Measurements from ENCODE around the gene CDKN1C. TPM values are rescaled to one million over a fixed set of nuclear protein-coding genes. Genes with fewer than 3 reads are reported as not detected.

CDKN1C gene
- total and polyA plus RNA-seq, 4 donors, result 2.6 to 10.2 (median 3.5) TPM

DNA sequence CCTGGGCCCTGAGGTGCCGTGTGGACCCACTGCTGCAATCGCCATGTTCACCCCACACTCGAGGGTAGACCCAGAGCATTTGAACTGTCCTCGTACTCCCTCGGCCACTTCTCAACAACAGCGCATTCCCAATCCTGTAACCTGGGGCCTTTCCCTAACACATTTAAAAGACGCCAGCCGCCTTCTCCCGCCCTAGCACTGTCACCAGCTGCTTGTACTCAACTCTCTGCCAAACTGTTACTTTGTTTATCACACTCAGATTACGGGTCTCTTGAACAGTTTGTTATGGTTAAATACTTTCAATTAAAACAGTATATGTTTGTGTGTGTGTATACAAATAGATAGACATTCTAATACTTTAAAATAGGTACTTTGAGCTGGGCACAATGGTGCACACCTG, 20.7 kb downstream of the CDKN1C start:
- TF ChIP-seq NR2F2 (IDR thresholded peaks at IDR 0.05) (no peak), EGR1 (IDR thresholded peaks at IDR 0.05; ENCODE audit: low read depth in 2 of 2) (no peak), TAF1 (conservative IDR thresholded peaks at IDR 0.05) (no peak), HNF4G (IDR thresholded peaks at IDR 0.05) (no peak), JUND (IDR thresholded peaks at IDR 0.05) (no peak), FOXA1 (IDR thresholded peaks at IDR 0.05) (no peak), SP1 (IDR thresholded peaks at IDR 0.05) (no peak), FOXA2 (IDR thresholded peaks at IDR 0.05) (no peak), YY1 (IDR thresholded peaks at IDR 0.05) (no peak), HNF4A (conservative IDR thresholded peaks at IDR 0.05) (no peak), RXRA (IDR thresholded peaks at IDR 0.05) (no peak), RAD21 (IDR thresholded peaks at IDR 0.05) (no peak)
- TF ChIP-seq, protein P1, sequence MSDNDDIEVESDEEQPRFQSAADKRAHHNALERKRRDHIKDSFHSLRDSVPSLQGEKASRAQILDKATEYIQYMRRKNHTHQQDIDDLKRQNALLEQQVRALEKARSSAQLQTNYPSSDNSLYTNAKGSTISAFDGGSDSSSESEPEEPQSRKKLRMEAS (IDR thresholded peaks at IDR 0.05), result no peak
- TF ChIP-seq, protein P2, sequence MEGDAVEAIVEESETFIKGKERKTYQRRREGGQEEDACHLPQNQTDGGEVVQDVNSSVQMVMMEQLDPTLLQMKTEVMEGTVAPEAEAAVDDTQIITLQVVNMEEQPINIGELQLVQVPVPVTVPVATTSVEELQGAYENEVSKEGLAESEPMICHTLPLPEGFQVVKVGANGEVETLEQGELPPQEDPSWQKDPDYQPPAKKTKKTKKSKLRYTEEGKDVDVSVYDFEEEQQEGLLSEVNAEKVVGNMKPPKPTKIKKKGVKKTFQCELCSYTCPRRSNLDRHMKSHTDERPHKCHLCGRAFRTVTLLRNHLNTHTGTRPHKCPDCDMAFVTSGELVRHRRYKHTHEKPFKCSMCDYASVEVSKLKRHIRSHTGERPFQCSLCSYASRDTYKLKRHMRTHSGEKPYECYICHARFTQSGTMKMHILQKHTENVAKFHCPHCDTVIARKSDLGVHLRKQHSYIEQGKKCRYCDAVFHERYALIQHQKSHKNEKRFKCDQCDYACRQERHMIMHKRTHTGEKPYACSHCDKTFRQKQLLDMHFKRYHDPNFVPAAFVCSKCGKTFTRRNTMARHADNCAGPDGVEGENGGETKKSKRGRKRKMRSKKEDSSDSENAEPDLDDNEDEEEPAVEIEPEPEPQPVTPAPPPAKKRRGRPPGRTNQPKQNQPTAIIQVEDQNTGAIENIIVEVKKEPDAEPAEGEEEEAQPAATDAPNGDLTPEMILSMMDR (IDR thresholded peaks at IDR 0.05; ENCODE audit: low read depth, low read length, missing input control), result no peak
- TF ChIP-seq, protein P3, sequence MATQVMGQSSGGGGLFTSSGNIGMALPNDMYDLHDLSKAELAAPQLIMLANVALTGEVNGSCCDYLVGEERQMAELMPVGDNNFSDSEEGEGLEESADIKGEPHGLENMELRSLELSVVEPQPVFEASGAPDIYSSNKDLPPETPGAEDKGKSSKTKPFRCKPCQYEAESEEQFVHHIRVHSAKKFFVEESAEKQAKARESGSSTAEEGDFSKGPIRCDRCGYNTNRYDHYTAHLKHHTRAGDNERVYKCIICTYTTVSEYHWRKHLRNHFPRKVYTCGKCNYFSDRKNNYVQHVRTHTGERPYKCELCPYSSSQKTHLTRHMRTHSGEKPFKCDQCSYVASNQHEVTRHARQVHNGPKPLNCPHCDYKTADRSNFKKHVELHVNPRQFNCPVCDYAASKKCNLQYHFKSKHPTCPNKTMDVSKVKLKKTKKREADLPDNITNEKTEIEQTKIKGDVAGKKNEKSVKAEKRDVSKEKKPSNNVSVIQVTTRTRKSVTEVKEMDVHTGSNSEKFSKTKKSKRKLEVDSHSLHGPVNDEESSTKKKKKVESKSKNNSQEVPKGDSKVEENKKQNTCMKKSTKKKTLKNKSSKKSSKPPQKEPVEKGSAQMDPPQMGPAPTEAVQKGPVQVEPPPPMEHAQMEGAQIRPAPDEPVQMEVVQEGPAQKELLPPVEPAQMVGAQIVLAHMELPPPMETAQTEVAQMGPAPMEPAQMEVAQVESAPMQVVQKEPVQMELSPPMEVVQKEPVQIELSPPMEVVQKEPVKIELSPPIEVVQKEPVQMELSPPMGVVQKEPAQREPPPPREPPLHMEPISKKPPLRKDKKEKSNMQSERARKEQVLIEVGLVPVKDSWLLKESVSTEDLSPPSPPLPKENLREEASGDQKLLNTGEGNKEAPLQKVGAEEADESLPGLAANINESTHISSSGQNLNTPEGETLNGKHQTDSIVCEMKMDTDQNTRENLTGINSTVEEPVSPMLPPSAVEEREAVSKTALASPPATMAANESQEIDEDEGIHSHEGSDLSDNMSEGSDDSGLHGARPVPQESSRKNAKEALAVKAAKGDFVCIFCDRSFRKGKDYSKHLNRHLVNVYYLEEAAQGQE (IDR thresholded peaks at IDR 0.05), result no peak
- TF ChIP-seq, protein P4, sequence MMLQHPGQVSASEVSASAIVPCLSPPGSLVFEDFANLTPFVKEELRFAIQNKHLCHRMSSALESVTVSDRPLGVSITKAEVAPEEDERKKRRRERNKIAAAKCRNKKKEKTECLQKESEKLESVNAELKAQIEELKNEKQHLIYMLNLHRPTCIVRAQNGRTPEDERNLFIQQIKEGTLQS (IDR thresholded peaks at IDR 0.05), result no peak
- Histone ChIP-seq H3K9me3 (ENCODE audit: control insufficient read depth in 4 of 4, low read length in 3 of 4) (peaks cover 0 to 6% (median under 1%) of the 10 kb centered on the region in 4 donors), H3K9ac (ENCODE audit: low read depth in 1 of 2, low read length in 2 of 2) (no peak overlapping the region), H3K4me3 (ENCODE audit: low read depth in 1 of 3, low read length in 3 of 3) (no peak overlapping the region), H3K36me3 (ENCODE audit: control insufficient read depth in 4 of 4, insufficient read depth in 3 of 4, low read depth in 1 of 4, low read length in 3 of 4) (no peaks in the 10 kb centered on the region), H3K4me1 (ENCODE audit: control insufficient read depth in 4 of 4, insufficient read depth in 4 of 4, low read length in 3 of 4) (peaks cover 0 to 7% (median 1%) of the 10 kb centered on the region in 4 donors), H3K27me3 (ENCODE audit: control insufficient read depth in 4 of 4, insufficient read depth in 4 of 4, low read length in 3 of 4) (peaks cover 0 to 5% (median 2%) of the 10 kb centered on the region in 4 donors), H3K27ac (ENCODE audit: low read depth in 1 of 2, low read length in 2 of 2) (no peak overlapping the region)
- no peak for DNase-seq (ENCODE audit: low spot score)
- WGBS, result 85% methylated on average over 10 of the region's 10 CpGs

DNA sequence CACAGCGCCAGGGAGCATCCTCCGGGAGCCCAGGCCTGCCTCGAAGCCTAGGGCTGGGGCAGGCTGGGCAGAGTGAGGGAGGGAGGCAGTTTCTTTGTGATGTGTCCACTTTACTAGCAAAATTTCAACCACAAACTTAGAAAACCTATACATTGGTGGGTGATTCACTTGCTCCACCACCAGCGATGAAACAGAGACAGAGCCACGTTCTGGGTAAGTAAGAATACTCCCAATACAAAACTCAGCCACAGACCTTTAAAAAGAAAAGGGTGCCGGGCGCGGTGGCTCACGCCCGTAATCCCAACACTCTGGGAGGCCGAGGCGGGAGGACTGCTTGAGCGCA, 22.3 kb downstream of the CDKN1C start:
- H3K36me3 ChIP-seq (ENCODE audit: control insufficient read depth in 4 of 4, insufficient read depth in 3 of 4, low read depth in 1 of 4, low read length in 3 of 4), result no peaks in the 10 kb centered on the region
- H3K27ac ChIP-seq (ENCODE audit: low read depth in 1 of 2, low read length in 2 of 2), result no peak overlapping the region
- 72% methylated on average over 13 of the region's 13 CpGs for WGBS
- DNase-seq (ENCODE audit: low spot score), result no peak
- H3K4me1 ChIP-seq (ENCODE audit: control insufficient read depth in 4 of 4, insufficient read depth in 4 of 4, low read length in 3 of 4), result peaks cover 0 to 7% (median 1%) of the 10 kb centered on the region in 4 donors
- H3K9me3 ChIP-seq (ENCODE audit: control insufficient read depth in 4 of 4, low read length in 3 of 4), result peaks cover 0 to 2% (median 0%) of the 10 kb centered on the region in 4 donors
- no peak overlapping the region for H3K4me3 ChIP-seq (ENCODE audit: low read depth in 1 of 3, low read length in 3 of 3)
- no peak overlapping the region for H3K9ac ChIP-seq (ENCODE audit: low read depth in 1 of 2, low read length in 2 of 2)
- TF ChIP-seq, protein P5, sequence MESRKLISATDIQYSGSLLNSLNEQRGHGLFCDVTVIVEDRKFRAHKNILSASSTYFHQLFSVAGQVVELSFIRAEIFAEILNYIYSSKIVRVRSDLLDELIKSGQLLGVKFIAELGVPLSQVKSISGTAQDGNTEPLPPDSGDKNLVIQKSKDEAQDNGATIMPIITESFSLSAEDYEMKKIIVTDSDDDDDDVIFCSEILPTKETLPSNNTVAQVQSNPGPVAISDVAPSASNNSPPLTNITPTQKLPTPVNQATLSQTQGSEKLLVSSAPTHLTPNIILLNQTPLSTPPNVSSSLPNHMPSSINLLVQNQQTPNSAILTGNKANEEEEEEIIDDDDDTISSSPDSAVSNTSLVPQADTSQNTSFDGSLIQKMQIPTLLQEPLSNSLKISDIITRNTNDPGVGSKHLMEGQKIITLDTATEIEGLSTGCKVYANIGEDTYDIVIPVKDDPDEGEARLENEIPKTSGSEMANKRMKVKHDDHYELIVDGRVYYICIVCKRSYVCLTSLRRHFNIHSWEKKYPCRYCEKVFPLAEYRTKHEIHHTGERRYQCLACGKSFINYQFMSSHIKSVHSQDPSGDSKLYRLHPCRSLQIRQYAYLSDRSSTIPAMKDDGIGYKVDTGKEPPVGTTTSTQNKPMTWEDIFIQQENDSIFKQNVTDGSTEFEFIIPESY (IDR thresholded peaks at IDR 0.05), result no peak
- TF ChIP-seq RXRA (IDR thresholded peaks at IDR 0.05) (no peak), RAD21 (IDR thresholded peaks at IDR 0.05) (no peak), HNF4A (conservative IDR thresholded peaks at IDR 0.05) (no peak), FOXA2 (IDR thresholded peaks at IDR 0.05) (no peak), EGR1 (IDR thresholded peaks at IDR 0.05; ENCODE audit: low read depth in 2 of 2) (no peak)
- peaks cover 0 to 2% (median 0%) of the 10 kb centered on the region in 4 donors for H3K27me3 ChIP-seq (ENCODE audit: control insufficient read depth in 4 of 4, insufficient read depth in 4 of 4, low read length in 3 of 4)

All from liver (tissue), 9 donors.